HG02678 (cell line): ENCODE data around the gene CMTM5.
"Not testable (repeated sequence)": the region's sequence is repeated elsewhere in the genome, so short reads cannot be mapped to it uniquely, and the experiment has no call there.

Experiments used
- ATAC-seq: cut with Tn5 transposase; IDR thresholded peaks from one replicate; pipeline ENCODE4 v1.9.1; 2021; ENCODE audit warnings: mild to moderate bottlenecking, moderate library complexity; ENCODE audit not compliant: unreplicated experiment

Gene CMTM5

GRCh38 chr14:23411563-23412525 is 35.0 kb downstream of the CMTM5 start:
- ATAC-seq = no peak

- ATAC-seq = no peak
These were observed 36.8 kb downstream of the CMTM5 start for GRCh38 chr14:23413681-23414080.

DNA sequence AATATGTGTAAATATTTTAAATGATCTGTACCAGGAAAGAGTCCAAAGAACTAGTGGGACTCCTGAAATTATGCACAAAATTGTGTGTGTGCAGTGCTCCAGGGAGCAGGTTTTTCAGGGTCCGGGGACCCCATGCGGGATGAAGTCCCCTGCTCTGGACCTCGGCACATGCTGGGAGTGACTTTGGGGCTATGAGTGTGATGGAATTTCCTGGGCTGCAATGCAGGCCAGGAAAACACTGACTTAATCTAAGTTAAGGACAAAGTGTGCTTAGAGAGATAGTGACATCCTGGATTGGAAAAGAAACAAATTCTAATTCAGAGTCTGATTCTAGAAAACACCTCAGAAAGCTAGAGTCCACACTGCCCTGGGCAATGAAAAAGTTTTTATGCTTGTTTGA is 37.4 kb downstream of the CMTM5 start:
- ATAC-seq = no peak

DNA sequence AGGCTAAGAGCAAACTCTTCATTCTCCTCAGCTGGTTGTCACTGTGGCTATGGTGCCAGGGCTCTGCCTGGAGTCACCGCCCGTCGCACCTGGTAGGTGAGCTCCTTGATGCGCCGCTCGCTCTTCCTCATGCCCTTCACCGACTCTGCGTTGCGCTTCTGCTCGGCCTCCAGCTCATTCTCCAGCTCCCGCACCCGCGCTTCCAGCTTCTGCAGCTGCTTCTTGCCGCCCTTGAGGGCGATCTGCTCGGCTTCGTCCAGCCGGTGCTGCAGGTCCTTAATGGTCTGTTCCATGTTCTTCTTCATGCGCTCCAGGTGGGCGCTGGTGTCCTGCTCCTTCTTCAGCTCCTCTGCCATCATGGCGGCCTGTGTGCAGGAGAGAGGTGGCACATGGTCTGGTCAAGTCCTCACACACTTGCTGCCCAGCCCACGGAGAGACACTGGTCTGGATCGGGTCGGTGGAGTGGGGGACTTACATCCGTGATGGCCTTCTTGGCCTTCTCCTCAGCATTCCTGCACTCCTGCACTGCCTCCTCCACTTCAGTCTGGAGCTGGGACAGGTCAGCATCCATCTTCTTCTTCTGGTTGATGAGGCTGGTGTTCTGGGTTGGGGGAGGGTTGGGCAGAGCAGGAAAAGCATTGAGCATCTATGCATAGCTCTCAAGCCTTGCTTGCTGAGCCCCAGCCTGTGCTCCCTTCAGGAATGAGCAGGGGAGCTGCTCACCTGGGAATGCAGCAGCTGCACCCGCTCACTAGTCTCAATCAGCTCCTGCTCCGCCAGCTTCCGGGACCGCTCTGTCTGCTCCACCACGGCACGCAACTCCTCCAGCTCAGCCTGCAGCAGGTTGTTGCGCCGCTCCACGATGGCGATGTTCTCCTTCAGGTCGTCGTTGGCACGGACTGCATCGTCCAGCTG is 38.3 kb downstream of the CMTM5 start:
- no peak for ATAC-seq

DNA sequence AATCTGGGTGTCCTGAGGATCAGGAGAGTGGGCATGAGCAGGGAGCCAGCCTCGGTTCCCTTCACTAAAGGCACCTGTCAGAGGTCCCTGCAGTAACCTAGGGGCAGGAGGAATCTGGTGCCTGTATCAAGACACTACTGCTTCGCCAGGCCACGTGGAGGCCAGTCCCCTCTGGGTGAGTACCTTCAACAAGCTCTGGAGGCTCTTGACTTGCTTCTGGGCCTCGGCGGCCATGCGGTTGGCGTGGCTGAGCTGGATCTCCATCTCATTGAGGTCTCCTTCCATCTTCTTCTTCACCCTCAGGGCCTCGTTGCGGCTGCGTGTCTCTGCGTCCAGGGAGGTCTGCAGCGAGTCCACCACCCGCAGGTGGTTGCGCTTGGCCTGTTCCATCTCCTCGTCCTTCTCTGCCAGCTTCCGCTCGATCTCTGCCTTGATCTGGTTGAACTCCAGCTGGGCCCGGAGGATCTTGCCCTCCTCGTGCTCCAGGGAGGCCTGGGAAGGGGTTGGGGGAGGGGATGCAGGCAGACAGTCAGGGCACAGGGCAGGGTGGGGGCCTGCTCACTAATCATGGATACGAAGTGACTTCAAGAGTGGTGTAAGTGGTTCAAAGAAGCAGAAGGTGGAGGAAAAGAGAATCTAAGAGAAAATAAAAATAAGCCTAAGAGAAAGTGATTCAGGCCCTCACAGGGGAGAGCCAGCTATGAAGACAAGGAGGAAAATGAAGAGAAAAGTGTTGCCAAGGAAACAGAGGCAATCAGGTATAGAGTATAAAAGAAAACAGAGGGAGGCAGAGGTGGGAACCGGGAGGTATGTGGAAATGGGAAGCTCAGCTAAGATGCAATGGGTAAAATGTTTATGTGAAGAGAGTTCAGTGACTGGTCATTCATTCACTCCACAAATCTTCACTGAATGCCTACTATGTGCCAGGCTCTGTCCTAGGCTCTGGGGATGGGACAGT is 39.3 kb downstream of the CMTM5 start:
- no peak for ATAC-seq

- ATAC-seq = no peak
These were observed 40.0 kb downstream of the CMTM5 start for GRCh38 chr14:23416801-23417200.

- ATAC-seq = not testable (repeated sequence)
These were observed 40.4 kb downstream of the CMTM5 start for GRCh38 chr14:23417269-23417668.

GRCh38 chr14:23418021-23418420 is 41.2 kb downstream of the CMTM5 start:
- ATAC-seq = no peak

GRCh38 chr14:23419646-23420045 is 42.8 kb downstream of the CMTM5 start:
- not testable (repeated sequence) for ATAC-seq

GRCh38 chr14:23421594-23421993 is 44.7 kb downstream of the CMTM5 start:
- no peak for ATAC-seq

GRCh38 chr14:23423657-23424056 is 46.8 kb downstream of the CMTM5 start:
- no peak for ATAC-seq

DNA sequence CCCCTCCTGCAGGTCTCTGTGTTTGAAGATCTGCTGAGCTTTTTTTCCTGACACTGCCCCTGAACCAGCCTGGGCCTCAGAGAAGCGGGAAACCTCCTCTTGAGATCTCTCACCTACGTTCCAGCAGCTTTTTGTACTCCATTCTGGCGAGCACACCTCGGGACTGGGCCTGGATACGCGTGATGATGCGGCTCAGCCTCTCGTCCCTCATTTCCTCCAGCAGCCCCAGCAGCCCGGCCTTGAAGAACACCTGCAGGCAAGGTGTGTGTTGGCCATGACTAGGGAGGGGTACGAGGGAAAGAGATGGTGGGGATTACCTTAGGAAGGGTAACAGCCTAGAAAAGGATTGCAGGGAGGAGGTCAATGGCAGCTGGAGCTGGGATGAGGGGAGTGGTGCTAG is 48.3 kb downstream of the CMTM5 start:
- ATAC-seq = no peak

DNA sequence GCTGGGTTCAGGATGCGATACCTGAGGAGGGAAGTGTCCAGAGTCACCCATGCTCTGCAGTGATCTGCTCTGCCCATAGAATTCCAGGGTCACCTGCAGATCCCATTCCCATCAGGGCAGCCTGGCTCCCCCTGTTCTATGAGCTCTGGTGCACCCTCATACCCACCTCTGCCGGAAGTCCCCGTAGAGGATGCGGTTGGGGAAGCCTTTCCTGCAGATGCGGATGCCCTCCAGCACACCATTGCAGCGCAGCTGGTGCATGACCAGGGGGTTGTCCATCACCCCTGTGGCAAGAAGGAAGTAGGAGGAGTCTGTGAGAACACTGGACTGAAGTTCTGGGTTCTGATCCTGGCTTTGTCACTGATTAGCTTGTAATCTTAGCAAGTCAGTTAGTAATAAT is 49.0 kb downstream of the CMTM5 start:
- not testable (repeated sequence) for ATAC-seq

GRCh38 chr14:23428686-23429495 is 52.0 kb downstream of the CMTM5 start:
- no peak for ATAC-seq
